H1 (cell line): Measurements from ENCODE around the gene CMTM2.

Experiments
- CTCF ChIP-seq, 3 experiments: IDR thresholded peaks; 1 replicate in 2 of 3; 2 replicates in 1 of 3; pipeline versions ENCODE4 v1.5.1 to v1.6.1; 2011; ENCODE audit warnings: low read length in 3 of 3, mild to moderate bottlenecking in 3 of 3, inconsistent platforms in 2 of 3, low read depth in 1 of 3, moderate library complexity in 1 of 3; ENCODE audit not compliant: insufficient read depth in 1 of 3; ENCODE audit errors: control extremely low read depth in 1 of 3
- EZH2 ChIP-seq: fragments of 200-600 bp; sonication (generic); IDR thresholded peaks from 2 replicates; pipeline ENCODE4 v1.7.1; 2012; ENCODE audit warnings: low read depth, mild to moderate bottlenecking, moderate library complexity, low read length, inconsistent platforms; ENCODE audit not compliant: severe bottlenecking
- RFX5 ChIP-seq: IDR thresholded peaks from 2 replicates; pipeline ENCODE4 v1.6.1; 2011; ENCODE audit warnings: low read depth, low read length, improper control_type of control experiment, borderline replicate concordance
- RNF2 ChIP-seq: fragments of 200-900, 300-1000 bp; sonication (generic); IDR thresholded peaks from 2 replicates; pipeline ENCODE4 v1.7.1; 2016; ENCODE audit warnings: borderline replicate concordance, low read depth, mild to moderate bottlenecking, antibody characterized with exemption, low read length; ENCODE audit not compliant: poor library complexity, severe bottlenecking; ENCODE audit errors: missing control alignments
- TBP ChIP-seq: IDR thresholded peaks from 2 replicates; pipeline ENCODE4 v1.6.1; 2011; ENCODE audit warnings: low read depth, low read length, improper control_type of control experiment
- TEAD4 ChIP-seq: IDR thresholded peaks from 2 replicates; pipeline ENCODE4 v1.6.1; 2012; ENCODE audit warnings: low read depth, low read length, inconsistent platforms, mixed read lengths

- TF ChIP-seq TEAD4, result no peak
- TF ChIP-seq CTCF (IDR thresholded peaks at IDR 0.05; ENCODE audit: control extremely low read depth in 1 of 3, insufficient read depth in 1 of 3, low read depth in 1 of 3, low read length in 3 of 3), result no peak
- no peak for TF ChIP-seq RNF2
- TF ChIP-seq EZH2, result no peak
- TF ChIP-seq RFX5, result no peak
- TF ChIP-seq TBP, result no peak
Observed at GRCh38 chr16:66601471-66601870, 22.2 kb downstream of the CMTM2 start.
